Hepatocyte (in vitro differentiated cells): ENCODE results near the gene ZNF391.

Experiments used
- EZH2 ChIP-seq: fragments of 200-600 bp; sonication (generic); IDR thresholded peaks from 2 replicates; pipeline ENCODE4 v1.6.1; 2016; ENCODE audit warnings: antibody characterized with exemption, mild to moderate bottlenecking, borderline replicate concordance
- TF ChIP-seq, protein P1 (sequence below): fragments of 200-600 bp; sonication (generic); IDR thresholded peaks from 2 replicates; pipeline ENCODE4 v1.5.1; 2016; ENCODE audit warnings: antibody characterized with exemption, mild to moderate bottlenecking; ENCODE audit not compliant: poor library complexity

DNA sequence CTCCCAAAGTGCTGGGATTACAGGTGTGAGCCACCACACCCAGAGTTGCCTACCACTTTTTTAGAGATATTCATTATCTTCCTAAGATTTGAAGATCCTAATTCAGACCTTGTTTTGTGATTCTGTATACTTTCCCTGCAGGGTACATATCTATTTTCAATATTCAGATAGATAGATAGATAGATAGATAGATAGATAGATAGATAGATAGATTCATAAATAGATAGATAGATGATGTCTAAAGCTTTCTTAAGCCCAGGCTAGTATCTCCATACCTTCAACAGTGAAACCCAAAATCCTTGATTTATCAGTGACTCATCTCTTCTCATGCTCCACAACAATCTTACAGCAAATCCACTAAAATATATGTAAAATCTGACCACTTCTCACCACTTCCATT is 30.8 kb downstream of the ZNF391 start:
- no peak for TF ChIP-seq EZH2
- TF ChIP-seq, protein P1, sequence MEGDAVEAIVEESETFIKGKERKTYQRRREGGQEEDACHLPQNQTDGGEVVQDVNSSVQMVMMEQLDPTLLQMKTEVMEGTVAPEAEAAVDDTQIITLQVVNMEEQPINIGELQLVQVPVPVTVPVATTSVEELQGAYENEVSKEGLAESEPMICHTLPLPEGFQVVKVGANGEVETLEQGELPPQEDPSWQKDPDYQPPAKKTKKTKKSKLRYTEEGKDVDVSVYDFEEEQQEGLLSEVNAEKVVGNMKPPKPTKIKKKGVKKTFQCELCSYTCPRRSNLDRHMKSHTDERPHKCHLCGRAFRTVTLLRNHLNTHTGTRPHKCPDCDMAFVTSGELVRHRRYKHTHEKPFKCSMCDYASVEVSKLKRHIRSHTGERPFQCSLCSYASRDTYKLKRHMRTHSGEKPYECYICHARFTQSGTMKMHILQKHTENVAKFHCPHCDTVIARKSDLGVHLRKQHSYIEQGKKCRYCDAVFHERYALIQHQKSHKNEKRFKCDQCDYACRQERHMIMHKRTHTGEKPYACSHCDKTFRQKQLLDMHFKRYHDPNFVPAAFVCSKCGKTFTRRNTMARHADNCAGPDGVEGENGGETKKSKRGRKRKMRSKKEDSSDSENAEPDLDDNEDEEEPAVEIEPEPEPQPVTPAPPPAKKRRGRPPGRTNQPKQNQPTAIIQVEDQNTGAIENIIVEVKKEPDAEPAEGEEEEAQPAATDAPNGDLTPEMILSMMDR: no peak
